Activated T-helper 1 cell treated with anti-CD3 and anti-CD28 coated beads, Interleukin-12 subunit alpha, Interleukin-12 subunit beta, Interleukin-2, Interleukin-4 antibody, amounts not matched to agents 30 ng/mL and 10 ng/mL and 1 ng/mL, durations not matched to agents 14 hours and 24 hours and 36 hours (primary cell): ENCODE measurements around the gene KAT8. TPM values are rescaled to one million over a fixed set of nuclear protein-coding genes. Genes with fewer than 3 reads are reported as not detected.
"Not testable (repeated sequence)": the region's sequence is repeated elsewhere in the genome, so short reads cannot be mapped to it uniquely, and the experiment has no call there.

Source experiments
- DNase-seq: peaks from one replicate; pipeline ENCODE4 v3.0.0; 2021; ENCODE audit warnings: low spot score
- H3K27ac Mint-ChIP-seq: one replicate; pipeline ENCODE4 v1.8.0; 2021; ENCODE audit warnings: mild to moderate bottlenecking, mixed read lengths
- H3K27me3 Mint-ChIP-seq: one replicate; pipeline ENCODE4 v1.8.0; 2022; ENCODE audit warnings: mild to moderate bottlenecking, moderate library complexity, mixed read lengths; ENCODE audit not compliant: insufficient read depth
- H3K36me3 Mint-ChIP-seq: one replicate; pipeline ENCODE4 v1.8.0; 2021; ENCODE audit warnings: low read depth, mixed read lengths
- H3K4me1 Mint-ChIP-seq: one replicate; pipeline ENCODE4 v1.8.0; 2021; ENCODE audit warnings: low read depth, mixed read lengths
- H3K4me3 Mint-ChIP-seq: one replicate; pipeline ENCODE4 v1.8.0; 2021; ENCODE audit warnings: mild to moderate bottlenecking, moderate library complexity, mixed read lengths
- H3K9me3 Mint-ChIP-seq: one replicate; pipeline ENCODE4 v1.8.0; 2021; ENCODE audit warnings: mixed read lengths
- intact Hi-C: fragments of 100-400 bp; cut with micrococcal nuclease; formaldehyde crosslinking; loops from one replicate; pipeline ENCODE4 v1.15.1; 2024
- total RNA-seq: library from RNA; stranded (reverse); gene quantifications from 2 replicates; pipeline ENCODE4 v1.2.3, GENCODE V29; 2022

KAT8 gene
- total RNA-seq, 1 donor from 2014 or later, result 58.2 TPM

DNA sequence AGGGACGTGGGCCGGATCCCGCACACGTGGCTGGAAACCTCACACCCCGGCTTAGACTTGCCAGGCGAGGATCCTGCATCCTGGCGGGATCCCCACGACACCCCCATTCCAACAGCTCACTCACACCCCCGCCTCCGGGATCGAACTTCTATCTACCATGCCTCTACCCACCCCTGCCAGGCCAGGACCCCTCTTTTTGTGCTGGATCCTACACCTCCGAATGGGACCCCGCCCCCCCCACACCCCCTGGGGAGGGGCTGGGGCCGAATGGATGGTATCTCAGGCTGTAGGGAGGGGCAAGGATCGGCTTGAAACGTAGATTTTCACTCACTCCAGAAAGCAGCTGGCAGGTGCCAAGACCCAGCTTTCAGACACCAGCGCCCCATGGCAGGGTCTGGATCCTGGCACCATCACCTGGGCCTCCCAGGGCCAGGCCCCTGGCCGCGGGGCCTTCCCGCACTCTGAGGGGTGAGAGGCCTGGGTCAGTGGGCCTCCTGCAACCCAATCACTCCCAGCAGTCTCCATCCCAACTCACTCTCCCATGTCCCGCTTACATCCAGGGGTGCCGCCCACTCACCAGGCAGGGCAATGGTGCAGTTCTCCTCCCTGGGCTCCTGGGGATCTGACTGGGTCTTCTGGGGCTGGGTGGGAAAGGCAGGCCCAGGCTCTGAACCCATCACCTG, 25.7 kb downstream of the KAT8 start:
- peaks cover 17% of the 10 kb centered on the region for H3K27me3 Mint-ChIP-seq
- peak overlapping the region; percentile 80 for H3K27ac Mint-ChIP-seq

DNA sequence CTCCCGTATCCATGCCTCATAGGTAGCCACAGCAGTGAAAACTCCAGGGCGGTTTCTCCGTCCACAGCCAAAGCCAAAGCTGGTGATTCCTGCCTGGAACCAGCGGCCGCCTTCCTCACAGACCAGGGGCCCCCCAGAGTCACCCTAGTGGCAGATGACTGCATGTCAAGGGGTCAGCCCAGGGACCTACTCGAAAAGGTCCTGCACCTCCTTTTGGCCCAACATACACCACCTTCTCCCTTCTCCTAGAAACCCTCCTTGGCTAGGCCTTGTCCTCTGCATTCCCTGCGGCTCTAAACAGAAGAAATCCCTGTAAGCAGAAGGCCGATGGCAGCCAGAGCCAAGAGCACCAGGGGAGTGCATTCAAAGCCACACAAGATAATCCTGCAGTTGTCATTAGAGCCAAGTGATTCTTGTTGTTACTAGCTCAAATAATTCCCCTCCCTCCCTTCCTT, 26.3 kb downstream of the KAT8 start:
- Mint-ChIP-seq H3K36me3 (no peaks in the 10 kb centered on the region), H3K4me3 (peak overlapping the region; percentile 60), H3K27me3 (peaks cover 17% of the 10 kb centered on the region), H3K4me1 (peaks cover 12% of the 10 kb centered on the region), H3K9me3 (no peaks in the 10 kb centered on the region), H3K27ac (peak overlapping the region; percentile 80)
- intact Hi-C loops, result loop anchor here (2.0 kb wide), 1 partner anchor 37 kb away; no protein-coding TSS in a partner anchor
- DNase-seq, result no peak

More for the DNA sequence above, 25.7 kb downstream of the KAT8 start:
- Mint-ChIP-seq H3K36me3 (no peaks in the 10 kb centered on the region), H3K4me1 (peaks cover 12% of the 10 kb centered on the region), H3K4me3 (peak overlapping the region; percentile 60), H3K9me3 (no peaks in the 10 kb centered on the region)
- intact Hi-C loops, result loop anchor here (2.0 kb wide), 1 partner anchor 36 kb away; no protein-coding TSS in a partner anchor
- DNase-seq, result no peak

DNA sequence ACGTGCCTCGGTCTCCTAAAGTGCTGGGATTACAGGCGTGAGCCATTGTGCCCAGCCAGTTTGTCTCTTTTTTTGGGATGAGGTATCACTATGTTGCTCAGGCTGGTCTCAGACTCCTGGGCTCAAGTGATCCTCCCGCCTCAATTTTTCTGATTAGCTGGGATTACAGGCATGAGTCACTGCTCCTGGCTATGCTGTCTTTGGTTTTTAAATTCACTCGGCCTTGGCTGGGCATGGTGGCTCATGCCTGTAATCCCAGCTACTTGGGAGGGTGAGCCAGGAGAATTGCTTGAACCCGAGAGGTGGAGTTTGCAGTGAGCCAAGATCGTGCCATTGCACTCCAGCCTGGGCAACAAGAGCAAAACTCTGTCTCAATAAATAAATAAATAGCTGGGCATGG, 27.0 kb downstream of the KAT8 start:
- intact Hi-C loops, H3K9me3 Mint-ChIP-seq, DNase-seq, H3K36me3 Mint-ChIP-seq: not testable (repeated sequence)
- Mint-ChIP-seq H3K27ac (peak overlapping the region; percentile 34), H3K4me3 (peak overlapping the region; percentile 60), H3K4me1 (peaks cover 12% of the 10 kb centered on the region), H3K27me3 (peaks cover 17% of the 10 kb centered on the region)

DNA sequence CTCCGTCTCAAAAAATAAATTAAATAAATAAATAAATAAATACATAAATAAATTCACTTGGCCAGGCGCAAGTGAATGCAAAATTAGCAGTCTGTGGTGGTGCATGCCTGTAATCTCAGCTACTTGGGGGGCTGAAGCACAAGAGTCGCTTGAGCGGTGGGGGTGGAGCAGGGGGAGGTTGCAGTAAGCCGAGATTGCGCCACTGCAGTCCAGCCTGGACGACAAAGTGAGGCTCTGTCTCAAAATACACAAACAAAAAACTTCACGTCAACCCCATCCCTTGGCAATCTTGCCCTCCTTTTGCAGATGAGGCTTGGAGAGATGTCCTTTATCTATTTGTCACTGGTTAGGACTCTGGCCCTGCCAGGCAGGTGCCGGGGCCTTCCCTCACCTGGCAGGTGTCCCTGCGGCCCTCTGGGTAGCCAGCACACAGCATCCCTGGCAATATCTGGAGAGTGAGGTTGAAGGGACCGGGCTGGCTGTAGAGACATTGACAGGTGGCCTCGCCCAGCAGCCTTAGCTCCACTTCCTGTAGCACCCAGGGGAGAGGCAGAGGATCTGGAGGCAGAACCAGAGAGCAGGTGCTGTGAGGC, 28.0 kb downstream of the KAT8 start:
- Mint-ChIP-seq H3K4me1 (peaks cover 12% of the 10 kb centered on the region), H3K27ac (no peak overlapping the region), H3K9me3 (no peaks in the 10 kb centered on the region), H3K27me3 (peaks cover 17% of the 10 kb centered on the region), H3K4me3 (no peak overlapping the region), H3K36me3 (no peaks in the 10 kb centered on the region)
- no peak for DNase-seq
- intact Hi-C loops, result no loop called here

DNA sequence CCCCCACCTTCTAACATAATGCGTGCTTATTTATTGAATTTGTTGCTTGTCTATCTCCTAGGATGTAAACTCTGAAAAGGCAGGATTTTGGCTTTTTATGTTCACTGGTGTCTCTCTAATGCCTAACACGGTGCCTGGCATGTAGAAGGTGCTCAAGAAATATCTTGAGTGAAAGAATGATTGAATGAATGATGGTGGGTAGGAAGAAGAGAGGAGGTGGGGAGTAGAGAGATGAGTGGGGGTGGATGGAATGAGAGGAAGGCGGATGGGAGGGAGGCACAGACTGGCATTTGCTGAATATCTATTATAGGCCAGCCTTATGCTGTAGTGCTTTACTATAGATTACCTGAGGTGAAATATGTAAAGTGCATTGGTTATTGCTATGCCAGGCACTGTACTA, 30.1 kb downstream of the KAT8 start:
- Mint-ChIP-seq H3K4me3 (no peak overlapping the region), H3K27me3 (peaks cover 17% of the 10 kb centered on the region), H3K4me1 (peaks cover 7% of the 10 kb centered on the region), H3K27ac (no peak overlapping the region), H3K9me3 (no peaks in the 10 kb centered on the region), H3K36me3 (no peaks in the 10 kb centered on the region)
- intact Hi-C loops, result no loop called here
- no peak for DNase-seq

DNA sequence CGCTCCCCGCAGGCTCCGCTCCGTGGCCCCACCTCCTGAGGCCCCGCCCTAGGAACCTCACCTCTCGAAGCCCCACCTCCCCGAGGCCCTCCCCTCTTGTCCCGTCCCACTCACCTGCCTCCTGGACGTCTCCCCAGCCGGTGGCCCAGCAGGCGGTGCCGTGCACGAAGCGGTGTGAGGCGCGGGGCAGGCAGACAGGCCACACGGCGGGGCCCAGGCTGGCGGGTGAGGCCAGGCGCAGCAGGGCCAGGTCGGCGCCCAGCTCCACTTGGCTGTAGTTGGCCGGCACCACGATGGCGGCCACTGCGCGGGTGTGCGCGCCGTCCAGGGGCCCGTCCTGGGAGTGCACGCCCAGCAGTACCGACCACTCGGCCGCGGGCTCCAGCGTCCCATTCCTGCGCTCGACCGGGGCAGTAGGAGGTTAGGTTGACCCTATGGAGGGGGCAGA, 30.8 kb downstream of the KAT8 start:
- peaks cover 17% of the 10 kb centered on the region for H3K27me3 Mint-ChIP-seq
- intact Hi-C loops, result no loop called here
- no peaks in the 10 kb centered on the region for H3K36me3 Mint-ChIP-seq
- no peak for DNase-seq
- H3K27ac Mint-ChIP-seq, result no peak overlapping the region
- H3K4me1 Mint-ChIP-seq, result peaks cover 7% of the 10 kb centered on the region
- no peak overlapping the region for H3K4me3 Mint-ChIP-seq
- H3K9me3 Mint-ChIP-seq, result no peaks in the 10 kb centered on the region

DNA sequence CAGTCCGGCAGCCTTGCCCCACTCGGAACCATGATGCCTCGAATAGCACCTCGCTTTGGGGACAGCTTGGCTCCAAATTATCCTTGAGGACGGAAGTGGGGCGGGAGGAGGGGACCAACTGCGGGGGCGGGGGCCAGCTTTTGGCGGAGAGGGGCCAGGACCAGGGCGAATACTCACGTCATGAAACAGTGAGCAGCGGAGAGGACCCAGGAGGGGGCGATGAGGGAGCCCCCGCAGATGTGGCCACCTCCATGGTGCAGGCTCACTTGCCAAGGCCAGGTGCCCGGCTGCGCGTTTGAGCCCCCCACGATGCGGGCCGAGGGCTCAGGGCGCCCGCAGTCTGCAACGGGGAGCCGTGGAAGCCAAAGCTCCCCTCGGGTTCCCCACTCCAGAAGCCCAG, 31.4 kb downstream of the KAT8 start:
- intact Hi-C loops, result no loop called here
- no peaks in the 10 kb centered on the region for H3K36me3 Mint-ChIP-seq
- peaks cover 15% of the 10 kb centered on the region for H3K27me3 Mint-ChIP-seq
- no peaks in the 10 kb centered on the region for H3K9me3 Mint-ChIP-seq
- DNase-seq, result no peak
- H3K4me1 Mint-ChIP-seq, result peaks cover 1% of the 10 kb centered on the region
- no peak overlapping the region for H3K4me3 Mint-ChIP-seq
- H3K27ac Mint-ChIP-seq, result no peak overlapping the region

DNA sequence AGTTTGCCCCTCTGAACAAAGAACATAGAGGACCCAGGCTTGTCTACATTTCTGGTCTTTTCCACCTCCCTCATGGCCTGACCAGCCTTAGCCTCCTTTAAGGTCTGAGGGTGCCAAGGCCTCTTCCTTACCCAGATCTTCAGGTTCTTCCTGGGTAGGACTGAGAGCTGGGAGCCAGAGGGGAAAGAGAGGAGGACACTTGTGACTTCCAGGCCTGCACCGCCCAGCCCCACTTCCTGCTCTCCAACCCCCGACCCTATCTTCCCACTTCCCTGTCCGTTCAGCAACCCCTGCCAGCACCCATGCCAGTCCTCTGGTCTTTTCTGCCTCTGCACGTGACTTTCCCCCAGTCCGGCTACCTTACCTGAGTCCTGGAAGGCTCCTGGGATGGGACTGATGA, 31.9 kb downstream of the KAT8 start:
- H3K36me3 Mint-ChIP-seq, result no peaks in the 10 kb centered on the region
- H3K27me3 Mint-ChIP-seq, result peaks cover 13% of the 10 kb centered on the region
- no peak for DNase-seq
- no peak overlapping the region for H3K27ac Mint-ChIP-seq
- H3K4me3 Mint-ChIP-seq, result no peak overlapping the region
- intact Hi-C loops, result no loop called here
- no peaks in the 10 kb centered on the region for H3K4me1 Mint-ChIP-seq
- no peaks in the 10 kb centered on the region for H3K9me3 Mint-ChIP-seq

DNA sequence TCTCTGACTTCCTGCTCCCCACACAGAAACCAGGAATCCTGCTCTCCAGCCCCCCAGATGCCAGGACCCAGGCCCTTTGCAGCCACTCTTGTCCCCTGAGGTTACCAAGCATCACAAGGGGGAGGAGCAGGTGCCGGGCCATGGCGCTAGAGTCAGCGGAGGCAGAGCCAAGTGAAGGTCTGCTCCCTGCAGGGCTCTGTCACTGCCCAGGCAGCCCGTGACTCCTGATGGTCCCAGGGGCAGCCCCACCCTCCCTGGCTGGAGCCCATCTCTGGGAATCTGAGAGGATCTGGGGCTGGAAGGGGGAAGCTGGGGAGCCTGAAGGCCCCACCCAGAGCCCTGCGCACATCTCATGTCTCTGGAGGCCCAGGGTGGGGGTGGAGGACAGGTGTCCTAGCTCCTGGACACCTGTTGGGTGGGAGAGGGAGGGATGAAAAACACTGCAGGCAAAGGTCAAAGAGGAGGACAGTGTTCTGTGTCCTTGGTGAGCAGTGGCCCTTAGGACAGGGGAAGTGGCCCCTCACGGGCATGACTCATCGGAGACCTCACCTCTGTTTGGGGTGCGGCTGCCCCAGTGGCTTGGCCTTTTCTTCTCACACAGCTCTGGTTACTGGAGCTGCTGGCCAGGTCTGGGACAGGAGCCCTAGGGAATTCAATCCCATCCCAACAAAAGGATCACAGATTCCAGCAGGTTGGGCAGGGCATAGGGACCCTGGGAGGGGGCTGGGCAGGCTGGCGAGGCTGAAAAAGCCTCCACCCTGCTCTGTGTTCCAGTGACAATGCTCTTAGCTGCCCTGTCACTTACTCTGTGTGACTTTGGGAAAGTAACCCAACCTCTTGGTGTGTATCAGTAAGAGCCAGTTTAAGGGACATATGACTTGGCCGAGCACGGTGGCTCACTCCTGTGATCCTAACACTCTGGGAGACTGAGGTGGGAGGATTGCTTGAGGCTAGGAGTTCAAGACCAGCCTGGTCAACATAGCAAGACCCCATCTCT, 32.7 kb downstream of the KAT8 start, which contains the start of gene PRSS36:
PRSS36 (minus strand) TSS at position 173 of the 997 bp plus-strand sequence; CDS start at position 142, 31 bp downstream.
- Mint-ChIP-seq H3K27ac (no peak within 1 kb of the TSS), H3K27me3 (peaks cover 12% of the 10 kb centered on the region)
- intact Hi-C loops, result no loop called here

DNA sequence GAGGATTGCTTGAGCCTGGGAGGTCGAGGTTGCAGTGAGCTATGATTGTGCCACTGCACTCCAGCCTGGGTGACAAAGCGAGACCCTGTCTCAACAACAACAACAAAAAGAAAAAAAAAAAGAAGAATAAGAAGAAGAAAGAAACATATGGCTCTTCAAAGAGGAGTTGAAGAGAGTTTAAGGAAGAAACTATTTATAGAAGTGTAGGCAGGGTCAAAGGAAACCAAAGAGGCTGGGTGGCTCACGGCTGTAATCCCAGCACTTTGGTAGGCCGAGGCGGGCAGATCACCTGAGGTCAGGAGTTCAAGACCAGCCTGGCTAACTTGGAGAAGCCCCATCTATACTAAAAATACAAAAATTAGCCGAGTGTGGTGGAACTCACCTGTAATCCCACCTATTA, 33.5 kb downstream of the KAT8 start:
- H3K9me3 Mint-ChIP-seq, H3K4me1 Mint-ChIP-seq, intact Hi-C loops, DNase-seq, H3K27ac Mint-ChIP-seq, H3K36me3 Mint-ChIP-seq, H3K4me3 Mint-ChIP-seq: not testable (repeated sequence)
- peaks cover 13% of the 10 kb centered on the region for H3K27me3 Mint-ChIP-seq

More for the DNA sequence above, 32.7 kb downstream of the KAT8 start, which contains the start of gene PRSS36:
- H3K4me3 Mint-ChIP-seq, result no peak within 1 kb of the TSS
- H3K36me3 Mint-ChIP-seq, result no peaks in the 10 kb centered on the region
- no peaks in the 10 kb centered on the region for H3K4me1 Mint-ChIP-seq
- no peak for DNase-seq
- no peaks in the 10 kb centered on the region for H3K9me3 Mint-ChIP-seq

DNA sequence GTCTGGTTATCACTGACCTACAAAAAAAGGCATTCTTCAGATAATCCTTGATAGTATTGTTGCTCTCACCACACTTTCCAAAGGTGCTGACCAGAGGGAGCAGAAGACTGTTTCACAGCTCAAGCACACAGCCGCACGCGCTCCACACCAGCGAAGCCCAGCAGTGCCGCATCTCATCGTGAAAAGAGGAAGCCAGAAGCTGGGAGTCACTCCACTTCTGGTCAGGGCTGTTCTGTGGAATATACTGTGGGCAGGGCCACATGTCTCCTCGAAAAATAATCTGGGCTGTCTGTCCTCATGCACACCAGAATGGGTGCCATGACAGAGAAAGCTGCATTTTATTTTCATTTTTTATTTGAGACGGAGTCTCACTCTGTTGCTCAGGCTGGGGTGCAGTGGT, 39.7 kb downstream of the KAT8 start:
- Mint-ChIP-seq H3K27ac (no peak overlapping the region), H3K36me3 (no peaks in the 10 kb centered on the region), H3K4me1 (no peaks in the 10 kb centered on the region), H3K9me3 (no peaks in the 10 kb centered on the region), H3K27me3 (peaks cover 20% of the 10 kb centered on the region), H3K4me3 (peak overlapping the region; percentile 13)
- no peak for DNase-seq
- intact Hi-C loops, result no loop called here

DNA sequence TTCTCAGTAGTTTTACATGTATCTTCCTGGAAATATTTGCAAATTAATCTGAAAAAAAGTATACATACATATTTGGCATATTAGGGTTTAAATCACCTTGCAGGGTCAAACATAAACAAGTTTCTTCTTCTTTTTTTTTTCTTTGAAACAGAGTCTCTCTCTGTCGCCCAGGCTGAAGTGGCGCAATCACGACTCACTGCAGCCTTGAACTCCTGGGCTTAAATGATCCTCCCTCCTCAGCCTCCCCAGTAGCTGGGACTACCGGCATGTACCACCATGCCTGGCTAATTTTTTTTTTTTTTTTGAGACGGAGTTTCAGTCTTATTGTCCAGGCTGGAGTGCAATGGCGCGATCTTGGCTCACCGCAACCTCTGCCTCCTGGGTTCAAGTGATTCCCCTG, 49.9 kb downstream of the KAT8 start:
- H3K27me3 Mint-ChIP-seq, result peaks cover 2% of the 10 kb centered on the region
- no peaks in the 10 kb centered on the region for H3K4me1 Mint-ChIP-seq
- H3K36me3 Mint-ChIP-seq, result no peaks in the 10 kb centered on the region
- DNase-seq, result no peak
- no peak overlapping the region for H3K27ac Mint-ChIP-seq
- intact Hi-C loops, result no loop called here
- no peak overlapping the region for H3K4me3 Mint-ChIP-seq
- H3K9me3 Mint-ChIP-seq, result no peaks in the 10 kb centered on the region
